RWPE1 (cell line): ENCODE results near the gene AHCYL2.

Source experiments
- CTCF ChIA-PET: fragments of 350-600 bp; sonication (Branson Sonifier 250); formaldehyde crosslinking; extraction: SDS; loops from one replicate; lab custom pipeline; 2021; lab: Yijun Ruan, JAX
- POLR2A ChIA-PET: fragments of 400-600 bp; formaldehyde crosslinking; extraction: SDS; loops from one replicate; lab custom pipeline; 2020; ENCODE audit warnings: antibody characterized with exemption; ENCODE audit not compliant: low non-redundant PET; lab: Yijun Ruan, JAX
- DNase-seq: peaks from one replicate; pipeline ENCODE4 v3.0.0; 2012; ENCODE audit warnings: low spot score
- H3K27ac ChIP-seq: fragments of 450-650 bp; 2 replicates; pipeline ENCODE4 v1.5.1; 2017
- CTCF ChIP-seq: fragments of 450-650 bp; conservative IDR thresholded peaks from 2 replicates; pipeline ENCODE4 v1.5.1; 2017; ENCODE audit warnings: low read depth, mild to moderate bottlenecking

AHCYL2 gene

GRCh38 chr7:129354428-129355157, 129.8 kb downstream of the AHCYL2 start:
- CTCF ChIA-PET, result interaction anchor here (0.6 kb wide), 1 partner anchor 12 kb away, joined by 3 read pairs; no protein-coding TSS in a partner anchor
- no peak for DNase-seq
- no peak for TF ChIP-seq CTCF
- POLR2A ChIA-PET, result no interaction called here
- H3K27ac ChIP-seq, result no peak overlapping the region

GRCh38 chr7:129356176-129356575, 131.3 kb downstream of the AHCYL2 start:
- no peak for TF ChIP-seq CTCF
- H3K27ac ChIP-seq, result no peak overlapping the region
- ChIA-PET POLR2A (no interaction called here), CTCF (no interaction called here)
- DNase-seq, result no peak

GRCh38 chr7:129359176-129359575, 134.3 kb downstream of the AHCYL2 start:
- no peak for DNase-seq
- no peak overlapping the region for H3K27ac ChIP-seq
- ChIA-PET POLR2A (no interaction called here), CTCF (interaction anchor here (0.8 to 1.3 kb wide), 3 partner anchors 8 to 675 kb away, joined by 3 to 4 read pairs (median 4); no protein-coding TSS in a partner anchor)
- TF ChIP-seq CTCF, result no peak

- no peak for TF ChIP-seq CTCF
- no peak for DNase-seq
- ChIA-PET CTCF (interaction anchor here (1.1 to 1.3 kb wide), 2 partner anchors 8 to 17 kb away, joined by 4 read pairs; no protein-coding TSS in a partner anchor), POLR2A (no interaction called here)
- no peak overlapping the region for H3K27ac ChIP-seq
Observed at GRCh38 chr7:129359638-129360037, 134.8 kb downstream of the AHCYL2 start.

DNA sequence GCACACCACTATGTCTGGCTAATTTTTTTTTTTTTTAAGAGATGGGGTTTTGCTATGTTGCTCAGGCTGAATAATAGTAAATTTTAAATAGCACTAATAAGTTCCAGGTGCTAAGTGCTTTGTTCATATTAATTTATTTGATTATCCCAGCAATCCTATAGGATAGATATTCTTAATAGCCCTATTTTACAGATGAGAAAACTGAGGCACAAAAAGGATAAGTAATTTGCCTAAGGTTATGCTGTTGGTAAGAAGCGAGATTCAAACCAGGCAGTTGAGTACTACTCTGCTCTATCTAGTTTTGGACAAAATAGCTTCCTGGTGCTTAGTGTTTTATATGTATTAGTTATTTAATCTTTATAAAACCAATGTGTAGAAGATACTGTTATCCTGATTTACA, 136.9 kb downstream of the AHCYL2 start:
- no peak overlapping the region for H3K27ac ChIP-seq
- no peak for TF ChIP-seq CTCF
- ChIA-PET CTCF (interaction anchor here (0.7 kb wide), 1 partner anchor 288 kb away, joined by 4 read pairs; no protein-coding TSS in a partner anchor), POLR2A (no interaction called here)
- no peak for DNase-seq

DNA sequence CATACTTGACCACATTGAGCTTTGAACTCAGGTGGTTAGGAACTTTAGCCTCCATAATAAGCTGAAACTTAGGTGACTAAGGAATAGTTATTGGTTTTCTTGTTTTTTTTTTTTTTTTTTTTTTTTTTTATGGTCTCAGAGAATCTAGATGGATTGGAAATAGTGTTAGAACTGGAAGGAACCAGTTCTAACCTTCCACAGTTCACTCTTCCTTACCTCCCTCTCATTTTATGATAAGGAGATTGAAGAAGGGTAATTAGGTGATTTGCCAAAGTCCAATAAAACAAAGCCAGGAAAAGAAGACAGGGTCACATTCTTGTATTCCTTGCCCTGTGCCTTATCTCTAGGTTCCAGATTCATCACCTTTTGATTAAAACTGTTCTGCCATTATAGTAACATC, 137.7 kb downstream of the AHCYL2 start:
- no peak for DNase-seq
- POLR2A ChIA-PET, result no interaction called here
- no peak for TF ChIP-seq CTCF
- H3K27ac ChIP-seq, result no peak overlapping the region
- CTCF ChIA-PET, result interaction anchor here (0.5 to 0.7 kb wide), 4 partner anchors 50 to 287 kb away, joined by 3 to 4 read pairs (median 4); no protein-coding TSS in a partner anchor
